PC-9 (cell line): ENCODE results near the gene ENTHD1. TPM values are rescaled to one million over a fixed set of nuclear protein-coding genes. Genes with fewer than 3 reads are reported as not detected.

Experiments
- BruUV-seq: library from RNA; stranded (reverse); fragments of 400-500 nt; replicated peaks from 2 replicates; lab custom pipeline; 2021; lab: Mats Ljungman, UMichigan
- CTCF ChIA-PET: fragments of 300-600 bp; sonication (Branson Sonifier 250); formaldehyde crosslinking; loops from one replicate; lab custom pipeline; 2022; ENCODE audit warnings: antibody characterized with exemption; lab: Charles Lee
- POLR2A ChIA-PET: fragments of 300-600 bp; sonication (Branson Sonifier 250); formaldehyde crosslinking; loops from one replicate; lab custom pipeline; 2022; ENCODE audit warnings: antibody characterized with exemption; ENCODE audit not compliant: unreplicated experiment; lab: Charles Lee
- DNase-seq, 2 experiments: peaks; one replicate each; pipeline versions ENCODE4 v3.0.0 to v3.0.0-alpha.2; 2015 to 2022; ENCODE audit warnings: mixed read lengths in 1 of 2
- H2AFZ ChIP-seq: fragments of 200-600 bp; sonication (generic); 2 replicates; pipeline ENCODE4 v1.8.1; 2017; ENCODE audit warnings: antibody characterized with exemption
- H3F3A ChIP-seq: fragments of 200-600 bp; sonication (generic); 2 replicates; pipeline ENCODE4 v1.8.1; 2017; ENCODE audit warnings: antibody characterized with exemption, mild to moderate bottlenecking, low read depth; ENCODE audit not compliant: insufficient read depth
- H3K27ac ChIP-seq: fragments of 200-600 bp; sonication (generic); 2 replicates; pipeline ENCODE4 v1.6.1; 2016; ENCODE audit warnings: mixed run types
- H3K27me3 ChIP-seq: fragments of 200-600 bp; sonication (generic); 2 replicates; pipeline ENCODE4 v1.6.1; 2016; ENCODE audit warnings: low read depth, mixed run types; ENCODE audit not compliant: insufficient read depth
- H3K36me3 ChIP-seq: fragments of 200-600 bp; sonication (generic); 2 replicates; pipeline ENCODE4 v1.6.1; 2016; ENCODE audit warnings: low read depth, mixed run types
- H3K4me1 ChIP-seq: fragments of 200-600 bp; sonication (generic); replicated peaks from 2 replicates; pipeline ENCODE4 v1.6.1; 2016; ENCODE audit warnings: mixed run types; ENCODE audit not compliant: insufficient read depth
- H3K4me2 ChIP-seq: fragments of 200-600 bp; sonication (generic); 2 replicates; pipeline ENCODE4 v1.6.1; 2017; ENCODE audit warnings: mixed run types
- H3K4me3 ChIP-seq: fragments of 200-600 bp; sonication (generic); 2 replicates; pipeline ENCODE4 v1.6.1; 2016; ENCODE audit warnings: mixed run types
- H3K79me2 ChIP-seq: fragments of 200-600 bp; sonication (generic); 2 replicates; pipeline ENCODE4 v1.6.1; 2017; ENCODE audit warnings: low read depth, mixed run types
- H3K9me2 ChIP-seq: fragments of 200-600 bp; sonication (generic); 2 replicates; pipeline ENCODE4 v1.8.1; 2017; ENCODE audit warnings: mild to moderate bottlenecking; ENCODE audit not compliant: insufficient read depth
- H3K9me3 ChIP-seq: fragments of 200-600 bp; sonication (generic); 2 replicates; pipeline ENCODE4 v1.8.1; 2016; ENCODE audit warnings: low read depth; ENCODE audit not compliant: insufficient read depth
- H4K20me1 ChIP-seq: fragments of 200-600 bp; sonication (generic); 2 replicates; pipeline ENCODE4 v1.8.1; 2017; ENCODE audit not compliant: insufficient read depth
- CTCF ChIP-seq: fragments of 200-600 bp; sonication (generic); conservative IDR thresholded peaks from 2 replicates; pipeline ENCODE4 v1.6.1; 2017; ENCODE audit warnings: mixed run types, antibody characterized with exemption, mild to moderate bottlenecking, moderate library complexity
- EZH2 ChIP-seq: fragments of 200-600 bp; sonication (generic); IDR thresholded peaks from 2 replicates; pipeline ENCODE4 v1.8.0; 2017; ENCODE audit warnings: antibody characterized with exemption, low read depth
- intact Hi-C: fragments of 100-400 bp; cut with micrococcal nuclease; formaldehyde crosslinking; loops from one replicate; pipeline ENCODE4 v1.10.0; 2022; ENCODE audit not compliant: unreplicated experiment
- total RNA-seq: library from RNA; stranded (reverse); gene quantifications from 2 replicates; pipeline ENCODE4 v1.2.3, GENCODE V29; 2021

The ENTHD1 gene
- total RNA-seq, 1 experiment from 2014 or later = not detected

- BruUV-seq = no TSS peak
- Histone ChIP-seq H2AFZ (no peak overlapping the region), H4K20me1 (no peaks in the 10 kb centered on the region), H3K4me3 (no peak overlapping the region), H3K4me2 (no peak overlapping the region), H3K9me2 (no peaks in the 10 kb centered on the region), H3K27ac (no peak overlapping the region), H3K9me3 (no peaks in the 10 kb centered on the region), H3K36me3 (no peaks in the 10 kb centered on the region), H3K79me2 (no peaks in the 10 kb centered on the region), H3F3A (no peaks in the 10 kb centered on the region), H3K4me1 (no peaks in the 10 kb centered on the region), H3K27me3 (peaks cover 60% of the 10 kb centered on the region)
- ChIA-PET CTCF (interaction anchor here (0.6 kb wide), 1 partner anchor 114 kb away, joined by 12 read pairs; no protein-coding TSS in a partner anchor), POLR2A (no interaction called here)
- intact Hi-C loops = no loop called here
- TF ChIP-seq CTCF (no peak), EZH2 (no peak)
- DNase-seq = no peak
These were observed 161.5 kb downstream of the ENTHD1 start for GRCh38 chr22:39731881-39732555.

- no peaks in the 10 kb centered on the region for H3K4me1 ChIP-seq
- no peaks in the 10 kb centered on the region for H3K79me2 ChIP-seq
- H3K4me3 ChIP-seq = no peak overlapping the region
- H3F3A ChIP-seq = no peaks in the 10 kb centered on the region
- no peak overlapping the region for H3K27ac ChIP-seq
- H3K9me2 ChIP-seq = no peaks in the 10 kb centered on the region
- H3K36me3 ChIP-seq = no peaks in the 10 kb centered on the region
- no peak for DNase-seq
- no peak overlapping the region for H2AFZ ChIP-seq
- ChIA-PET POLR2A (no interaction called here), CTCF (interaction anchor here (0.6 kb wide), 1 partner anchor 114 kb away, joined by 12 read pairs; no protein-coding TSS in a partner anchor)
- no peaks in the 10 kb centered on the region for H3K9me3 ChIP-seq
- TF ChIP-seq CTCF (no peak), EZH2 (no peak)
- no peaks in the 10 kb centered on the region for H4K20me1 ChIP-seq
- H3K4me2 ChIP-seq = no peak overlapping the region
- intact Hi-C loops = no loop called here
- BruUV-seq = no TSS peak
- H3K27me3 ChIP-seq = peaks cover 60% of the 10 kb centered on the region
These were observed 162.1 kb downstream of the ENTHD1 start for GRCh38 chr22:39731481-39731880.

- H3K9me3 ChIP-seq = no peaks in the 10 kb centered on the region
- H3K4me1 ChIP-seq = no peaks in the 10 kb centered on the region
- H3K4me3 ChIP-seq = no peak overlapping the region
- ChIA-PET CTCF (no interaction called here), POLR2A (no interaction called here)
- no peaks in the 10 kb centered on the region for H3F3A ChIP-seq
- DNase-seq = no peak
- no peak overlapping the region for H2AFZ ChIP-seq
- TF ChIP-seq CTCF = no peak
- TF ChIP-seq EZH2 = no peak
- H4K20me1 ChIP-seq = no peaks in the 10 kb centered on the region
- H3K27me3 ChIP-seq = peaks cover 61% of the 10 kb centered on the region
- no peaks in the 10 kb centered on the region for H3K9me2 ChIP-seq
- H3K36me3 ChIP-seq = no peaks in the 10 kb centered on the region
- BruUV-seq = no TSS peak
- intact Hi-C loops = no loop called here
- no peaks in the 10 kb centered on the region for H3K79me2 ChIP-seq
- no peak overlapping the region for H3K4me2 ChIP-seq
- H3K27ac ChIP-seq = no peak overlapping the region
These were observed 164.2 kb downstream of the ENTHD1 start for GRCh38 chr22:39729141-39729934.
